HCT116 (cell line): ENCODE measurements around the gene GNA15. TPM values are rescaled to one million over a fixed set of nuclear protein-coding genes. Genes with fewer than 3 reads are reported as not detected.

ENCODE experiments used
- ATAC-seq: fragments of 200-7000 bp; cut with Tn5 transposase; 2 replicates; pipeline ENCODE4 v1.9.1; 2020; ENCODE audit warnings: mild to moderate bottlenecking, moderate library complexity
- Bru-seq: library from RNA; stranded (reverse); fragments of 400-500 nt; gene quantifications from one replicate; lab custom pipeline; 2021; lab: Mats Ljungman, UMichigan
- BruChase-seq, 2 experiments: library from RNA; stranded (reverse); fragments of 400-500 nt; gene quantifications; one replicate each; lab custom pipeline; 2021; lab: Mats Ljungman, UMichigan
- BruUV-seq: library from RNA; stranded (reverse); fragments of 400-500 nt; replicated peaks from 2 replicates; lab custom pipeline; 2021; lab: Mats Ljungman, UMichigan
- CTCF ChIA-PET: fragments of 300-600 bp; sonication (Branson Sonifier 250); formaldehyde crosslinking; loops from one replicate; lab custom pipeline; 2021; ENCODE audit warnings: antibody characterized with exemption; lab: Charles Lee
- POLR2A ChIA-PET: fragments of 300-600, 350-600 bp; sonication (Branson Sonifier 250); formaldehyde crosslinking; loops from one replicate; lab custom pipeline; 2021; ENCODE audit warnings: antibody characterized with exemption; lab: Charles Lee
- RAD21 ChIA-PET, 2 experiments: fragments of 300-600 bp; sonication (Branson Sonifier 250); formaldehyde crosslinking; loops; one replicate each; lab custom pipeline; 2023; ENCODE audit warnings: low total read pairs in 2 of 2; ENCODE audit not compliant: uncharacterized antibody in 2 of 2, unreplicated experiment in 2 of 2, low non-redundant PET in 1 of 2; lab: Charles Lee
- DNase-seq: peaks from one replicate; pipeline ENCODE4 v3.0.0-alpha.2; 2010; ENCODE audit warnings: low read depth, low spot score
- H2AFZ ChIP-seq: fragments of 200-600 bp; shearing (Covaris generic), sonication (generic); 2 replicates; pipeline ENCODE4 v1.6.1; 2017; ENCODE audit warnings: low read depth, mixed run types, mixed read lengths, antibody characterized with exemption, low read length; ENCODE audit not compliant: poor library complexity, severe bottlenecking
- H3K27ac ChIP-seq: 2 replicates; pipeline ENCODE4 v1.5.1; 2012; ENCODE audit warnings: low read depth, low read length
- H3K27me3 ChIP-seq: fragments of 200-600 bp; sonication (generic); 2 replicates; pipeline ENCODE4 v1.6.1; 2016; ENCODE audit warnings: mixed run types, low read length, mixed read lengths; ENCODE audit not compliant: insufficient read depth
- H3K36me3 ChIP-seq, 2 experiments: fragments of 200-500 bp in 1 of 2; fragments of 200-600 bp in 1 of 2; sonication (Bioruptor generic) in 1 of 2; sonication (generic) in 1 of 2; 2 replicates each; pipeline versions ENCODE4 v1.5.1 to v1.6.1; 2014 to 2016; ENCODE audit warnings: low read length in 2 of 2, inconsistent platforms in 1 of 2, mixed read lengths in 1 of 2, mixed run types in 1 of 2; ENCODE audit not compliant: insufficient read depth in 2 of 2, control insufficient read depth in 1 of 2
- H3K4me1 ChIP-seq, 2 experiments: fragments of 200-600 bp in 1 of 2; sonication (generic) in 1 of 2; 2 replicates each; pipeline versions ENCODE4 v1.5.1 to v1.6.1; 2012 to 2017; ENCODE audit warnings: low read length in 2 of 2, inconsistent platforms in 1 of 2, mild to moderate bottlenecking in 1 of 2, mixed read lengths in 1 of 2, mixed run types in 1 of 2, moderate library complexity in 1 of 2; ENCODE audit not compliant: insufficient read depth in 2 of 2, control insufficient read depth in 1 of 2
- H3K4me2 ChIP-seq: fragments of 200-600 bp; sonication (generic); 2 replicates; pipeline ENCODE4 v1.6.1; 2017; ENCODE audit warnings: mixed run types, low read length, mixed read lengths
- H3K4me3 ChIP-seq, 2 experiments: fragments of 200-600 bp in 1 of 2; sonication (generic) in 1 of 2; replicated peaks in 1 of 2; 2 replicates each; pipeline ENCODE4 v1.5.1; 2011 to 2016; ENCODE audit warnings: low read length in 2 of 2, control low read depth in 1 of 2, low read depth in 1 of 2, mild to moderate bottlenecking in 1 of 2, mixed read lengths in 1 of 2, mixed run types in 1 of 2
- H3K79me2 ChIP-seq: fragments of 200-600 bp; sonication (generic); 2 replicates; pipeline ENCODE4 v1.6.1; 2017; ENCODE audit warnings: mild to moderate bottlenecking, mixed run types, low read length, moderate library complexity, mixed read lengths; ENCODE audit not compliant: insufficient read depth
- H3K9ac ChIP-seq: fragments of 200-600 bp; sonication (generic); 2 replicates; pipeline ENCODE4 v1.6.1; 2016; ENCODE audit warnings: low read length, mixed read lengths
- H3K9me2 ChIP-seq: fragments of 200-600 bp; sonication (generic), shearing (Covaris generic); 2 replicates; pipeline ENCODE4 v1.6.1; 2017; ENCODE audit warnings: mixed run types, mild to moderate bottlenecking, moderate library complexity; ENCODE audit not compliant: insufficient read depth
- H3K9me3 ChIP-seq, 2 experiments: fragments of 200-500 bp in 1 of 2; fragments of 200-600 bp in 1 of 2; sonication (Bioruptor generic) in 1 of 2; sonication (generic) in 1 of 2; 2 replicates each; pipeline ENCODE4 v1.6.1; 2014 to 2017; ENCODE audit warnings: low read length in 2 of 2, mixed read lengths in 2 of 2, inconsistent platforms in 1 of 2, low read depth in 1 of 2, mild to moderate bottlenecking in 1 of 2, mixed run types in 1 of 2, moderate library complexity in 1 of 2; ENCODE audit not compliant: control insufficient read depth in 1 of 2, insufficient read depth in 1 of 2
- H4K20me1 ChIP-seq: fragments of 200-600 bp; sonication (generic), shearing (Covaris generic); 2 replicates; pipeline ENCODE4 v1.6.1; 2017; ENCODE audit warnings: mixed run types, mild to moderate bottlenecking, moderate library complexity; ENCODE audit not compliant: insufficient read depth
- ATF3 ChIP-seq: IDR thresholded peaks from 2 replicates; pipeline ENCODE4 v1.6.1; 2012
- CBX3 ChIP-seq: IDR thresholded peaks from 2 replicates; pipeline ENCODE4 v1.6.1; 2012; ENCODE audit warnings: low read depth
- CTCF ChIP-seq, 3 experiments: fragments of 200-600 bp in 1 of 3; sonication (generic) in 1 of 3; IDR thresholded peaks in 2 of 3; conservative IDR thresholded peaks in 1 of 3; 2 replicates each; pipeline ENCODE4 v1.5.1; 2012 to 2017; ENCODE audit warnings: low read depth in 2 of 3, low read length in 2 of 3, antibody characterized with exemption in 1 of 3, borderline replicate concordance in 1 of 3, control low read depth in 1 of 3, mild to moderate bottlenecking in 1 of 3, mixed read lengths in 1 of 3, mixed run types in 1 of 3, moderate library complexity in 1 of 3; ENCODE audit not compliant: insufficient read depth in 1 of 3
- EGR1 ChIP-seq: IDR thresholded peaks from 2 replicates; pipeline ENCODE4 v1.6.1; 2012; ENCODE audit warnings: low read depth
- ELF1 ChIP-seq: IDR thresholded peaks from 2 replicates; pipeline ENCODE4 v1.6.1; 2012; ENCODE audit warnings: low read depth, borderline replicate concordance
- FOSL1 ChIP-seq: IDR thresholded peaks from 2 replicates; pipeline ENCODE4 v1.6.1; 2012; ENCODE audit warnings: low read depth
- JUND ChIP-seq: IDR thresholded peaks from 2 replicates; pipeline ENCODE4 v1.6.1; 2012
- POLR2A ChIP-seq: IDR thresholded peaks from 2 replicates; pipeline ENCODE4 v1.7.0; 2011; ENCODE audit warnings: borderline replicate concordance; ENCODE audit not compliant: insufficient read depth, insufficient read length; ENCODE audit errors: extremely low read depth
- POLR2AphosphoS5 ChIP-seq: IDR thresholded peaks from 2 replicates; pipeline ENCODE4 v1.6.1; 2011; ENCODE audit warnings: mild to moderate bottlenecking, low read depth, low read length, moderate library complexity
- REST ChIP-seq: IDR thresholded peaks from 2 replicates; pipeline ENCODE4 v1.6.1; 2012; ENCODE audit warnings: low read depth
- SRF ChIP-seq: IDR thresholded peaks from 2 replicates; pipeline ENCODE4 v1.6.1; 2012; ENCODE audit warnings: low read depth
- TCF7L2 ChIP-seq: IDR thresholded peaks from 2 replicates; pipeline ENCODE4 v1.7.0; 2011; ENCODE audit warnings: borderline replicate concordance, inconsistent platforms; ENCODE audit not compliant: insufficient read depth, insufficient read length; ENCODE audit errors: extremely low read depth
- intact Hi-C: fragments of 100-400 bp; cut with micrococcal nuclease; formaldehyde crosslinking; loops from 2 replicates; pipeline ENCODE4 v1.10.0; 2022
- long read RNA-seq: library from polyadenylated mRNA; unstranded; transcript quantifications from one replicate; pipeline ENCODE4 v2.0.0, GENCODE V29; 2021; ENCODE audit not compliant: unreplicated experiment
- polyA plus RNA-seq: library from polyadenylated mRNA; unstranded; fragments of >200 nt; gene quantifications from 2 replicates; pipeline ENCODE4 v1.2.1, GENCODE V29; 2012; ENCODE audit warnings: missing spikeins
- total RNA-seq: library from RNA; stranded (reverse); gene quantifications from one replicate; pipeline ENCODE4 v1.2.1, GENCODE V29; 2021; ENCODE audit not compliant: unreplicated experiment

The GNA15 gene, protein sequence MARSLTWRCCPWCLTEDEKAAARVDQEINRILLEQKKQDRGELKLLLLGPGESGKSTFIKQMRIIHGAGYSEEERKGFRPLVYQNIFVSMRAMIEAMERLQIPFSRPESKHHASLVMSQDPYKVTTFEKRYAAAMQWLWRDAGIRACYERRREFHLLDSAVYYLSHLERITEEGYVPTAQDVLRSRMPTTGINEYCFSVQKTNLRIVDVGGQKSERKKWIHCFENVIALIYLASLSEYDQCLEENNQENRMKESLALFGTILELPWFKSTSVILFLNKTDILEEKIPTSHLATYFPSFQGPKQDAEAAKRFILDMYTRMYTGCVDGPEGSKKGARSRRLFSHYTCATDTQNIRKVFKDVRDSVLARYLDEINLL
- 1.5 TPM for total RNA-seq
- polyA plus RNA-seq, result 0.86 and 1.2 TPM in 2 replicates
- percentile 20 among the genes with signal in this experiment for Bru-seq, nascent RNA
- BruChase-seq, experiment 1, labeled RNA remaining after a 6-hour chase, result percentile 21 among the genes with signal in this experiment
- BruChase-seq, experiment 2, labeled RNA remaining after a 2-hour chase, result percentile 21 among the genes with signal in this experiment
- long read RNA-seq, partial matches to known transcripts, result 1 of 2 reads
- long read RNA-seq, other reads (novel, unspliced or antisense), result 0 of 2 reads

- BruUV-seq, result no TSS peak
- CTCF ChIA-PET, result no interaction called here
- H4K20me1 ChIP-seq, result no peaks in the 10 kb centered on the region
- H3K27ac ChIP-seq, result no peak within 1 kb of the TSS
- TF ChIP-seq REST, result no peak
- no peak for TF ChIP-seq TCF7L2
- no peak for TF ChIP-seq ATF3
- no peak for TF ChIP-seq ELF1
- no peak for TF ChIP-seq JUND
- no peak for TF ChIP-seq EGR1
- no peak for TF ChIP-seq CTCF (IDR thresholded peaks at IDR 0.05 in 2 of 3, conservative IDR thresholded peaks at IDR 0.05 in 1 of 3; ENCODE audit: borderline replicate concordance in 1 of 3, insufficient read depth in 1 of 3, low read depth in 2 of 3, low read length in 2 of 3)
- TF ChIP-seq SRF, result no peak
- TF ChIP-seq CBX3, result no peak
- no peak for TF ChIP-seq FOSL1
- TF ChIP-seq POLR2A, result no peak
- TF ChIP-seq POLR2AphosphoS5, result no peak
- H3K9ac ChIP-seq, result no peak within 1 kb of the TSS
- ATAC-seq (peak; percentile 53), DNase-seq (no peak)
- peak within 1 kb of the TSS; percentile 23; the same call in 1 of the 2 replicates for H3K4me2 ChIP-seq
- no peaks in the 10 kb centered on the region; a peak in 1 of 4 replicates for H3K4me1 ChIP-seq
- H3K9me3 ChIP-seq, result no peaks in the 10 kb centered on the region
- H3K79me2 ChIP-seq, result no peaks in the 10 kb centered on the region
- no peak within 1 kb of the TSS for H3K4me3 ChIP-seq
- POLR2A ChIA-PET, result no interaction called here
- intact Hi-C loops, result no loop called here
- RAD21 ChIA-PET, result no interaction called here
- no peaks in the 10 kb centered on the region for H3K36me3 ChIP-seq
- H2AFZ ChIP-seq, result no peak within 1 kb of the TSS
- no peaks in the 10 kb centered on the region for H3K9me2 ChIP-seq
- no peaks in the 10 kb centered on the region for H3K27me3 ChIP-seq
These were observed at the start of gene GNA15 for GRCh38 chr19:3135961-3136683. Gene GNA15, plus strand, starts transcription at chr19:3136033. Its CDS starts 418 bp downstream, at chr19:3136451.
